SU-DHL-6 (cell line): ENCODE data around the gene SMARCAL1.

Experiments
- CTCF ChIP-seq: fragments of 200-600 bp; sonication (generic); IDR thresholded peaks from one replicate; pipeline ENCODE4 v1.5.1; 2017; ENCODE audit warnings: antibody characterized with exemption, mild to moderate bottlenecking, low read length, moderate library complexity; ENCODE audit not compliant: insufficient read depth, poor library complexity, severe bottlenecking
- EZH2phosphoT487 ChIP-seq: fragments of 200-600 bp; sonication (generic), shearing (Covaris generic); conservative IDR thresholded peaks from 2 replicates; pipeline ENCODE4 v1.6.1; 2018; ENCODE audit warnings: mild to moderate bottlenecking, antibody characterized with exemption, low read length, moderate library complexity, mixed read lengths

GRCh38 chr2:216525972-216526371 lies 113.7 kb downstream of the SMARCAL1 start:
- TF ChIP-seq EZH2phosphoT487 (no peak), CTCF (no peak)
